ENCODE data around the gene ATOSA. TPM values are rescaled to one million over a fixed set of nuclear protein-coding genes. Genes with fewer than 3 reads are reported as not detected.

The ATOSA gene
- total and polyA plus RNA-seq, 2 of the 8 experiments (the other 6 are each of a cell fraction or from before 2014, with no cell fraction given): 4.6 to 7.9 TPM

DNA sequence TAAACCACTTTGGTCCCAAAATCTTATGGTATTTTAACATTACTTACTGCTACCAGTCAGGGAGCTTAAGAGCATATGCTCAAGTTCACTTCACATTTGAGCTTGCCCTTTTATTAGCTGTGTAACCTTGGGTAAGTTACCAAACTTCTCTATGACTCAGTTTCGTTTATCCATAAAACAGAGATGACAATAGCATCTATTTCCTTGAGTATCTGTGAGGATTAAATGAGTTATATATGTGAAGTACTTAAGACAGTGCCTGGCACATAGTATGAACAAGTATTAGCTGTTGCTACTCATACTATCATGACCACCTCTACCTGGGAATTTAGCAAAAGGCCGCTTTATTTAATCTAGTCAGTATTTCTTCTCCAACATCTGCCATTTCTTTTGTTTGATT is 5.9 kb downstream of the ATOSA start (continued):
- TF ChIP-seq, protein P1, sequence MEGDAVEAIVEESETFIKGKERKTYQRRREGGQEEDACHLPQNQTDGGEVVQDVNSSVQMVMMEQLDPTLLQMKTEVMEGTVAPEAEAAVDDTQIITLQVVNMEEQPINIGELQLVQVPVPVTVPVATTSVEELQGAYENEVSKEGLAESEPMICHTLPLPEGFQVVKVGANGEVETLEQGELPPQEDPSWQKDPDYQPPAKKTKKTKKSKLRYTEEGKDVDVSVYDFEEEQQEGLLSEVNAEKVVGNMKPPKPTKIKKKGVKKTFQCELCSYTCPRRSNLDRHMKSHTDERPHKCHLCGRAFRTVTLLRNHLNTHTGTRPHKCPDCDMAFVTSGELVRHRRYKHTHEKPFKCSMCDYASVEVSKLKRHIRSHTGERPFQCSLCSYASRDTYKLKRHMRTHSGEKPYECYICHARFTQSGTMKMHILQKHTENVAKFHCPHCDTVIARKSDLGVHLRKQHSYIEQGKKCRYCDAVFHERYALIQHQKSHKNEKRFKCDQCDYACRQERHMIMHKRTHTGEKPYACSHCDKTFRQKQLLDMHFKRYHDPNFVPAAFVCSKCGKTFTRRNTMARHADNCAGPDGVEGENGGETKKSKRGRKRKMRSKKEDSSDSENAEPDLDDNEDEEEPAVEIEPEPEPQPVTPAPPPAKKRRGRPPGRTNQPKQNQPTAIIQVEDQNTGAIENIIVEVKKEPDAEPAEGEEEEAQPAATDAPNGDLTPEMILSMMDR (IDR thresholded peaks at IDR 0.05; ENCODE audit: control extremely low read depth in 1 of 3, insufficient read depth in 1 of 3, low read depth in 1 of 3, low read length in 3 of 3): no peak

All from H1 (cell line).